GM12864 (cell line): Measurements from ENCODE around the gene STMN1.

Source experiments
- DNase-seq: peaks from one replicate; pipeline ENCODE4 v3.0.0-alpha.2; 2011; ENCODE audit warnings: low read depth
- H3K4me3 ChIP-seq: 2 replicates; pipeline ENCODE4 v1.5.1; 2011; ENCODE audit warnings: mild to moderate bottlenecking, low read depth, low read length, control low read depth
- TF ChIP-seq, protein P1 (sequence below): IDR thresholded peaks from 2 replicates; pipeline ENCODE4 v1.5.1; 2011; ENCODE audit warnings: low read depth, mild to moderate bottlenecking, moderate library complexity, low read length, control low read depth, inconsistent platforms; ENCODE audit errors: missing control alignments

Gene STMN1

DNA sequence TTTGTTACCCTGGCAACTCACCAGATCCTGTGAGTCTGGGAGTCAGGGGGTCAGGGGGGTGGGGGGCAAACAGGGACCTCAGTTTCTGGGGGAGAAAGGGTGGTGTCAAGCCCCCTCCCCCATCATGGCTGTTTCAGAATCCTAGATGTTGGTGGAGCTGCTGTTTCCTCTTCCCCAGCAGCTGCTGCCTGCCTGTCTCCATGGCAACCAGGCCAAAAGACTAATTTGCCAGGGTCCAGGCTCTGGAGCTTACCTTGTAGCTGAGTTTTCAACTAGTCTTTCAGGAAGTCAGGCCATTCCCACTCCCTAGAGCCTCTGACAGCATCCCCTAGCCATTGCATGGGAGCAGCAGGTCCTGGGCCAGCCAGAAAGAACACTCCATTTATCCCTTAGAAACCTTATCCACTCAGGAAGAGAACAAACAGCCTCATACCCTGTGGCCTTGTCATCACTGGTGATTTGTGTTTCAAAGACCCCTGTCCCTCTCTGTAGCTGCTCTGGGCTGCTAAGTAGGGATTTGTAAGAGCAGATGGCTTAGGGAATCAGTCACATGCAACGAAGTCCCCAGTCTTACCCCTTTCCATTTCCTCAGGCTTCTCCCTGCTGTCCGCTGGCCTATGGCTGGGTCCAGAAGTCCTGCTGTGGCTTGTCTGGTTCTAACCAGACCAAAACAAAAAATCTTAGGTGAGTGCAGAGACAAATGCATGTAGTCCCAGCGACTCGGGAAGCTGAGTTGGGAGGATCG is 21.5 kb upstream of the STMN1 start:
- no peak for DNase-seq
- no peak overlapping the region for H3K4me3 ChIP-seq
- TF ChIP-seq, protein P1, sequence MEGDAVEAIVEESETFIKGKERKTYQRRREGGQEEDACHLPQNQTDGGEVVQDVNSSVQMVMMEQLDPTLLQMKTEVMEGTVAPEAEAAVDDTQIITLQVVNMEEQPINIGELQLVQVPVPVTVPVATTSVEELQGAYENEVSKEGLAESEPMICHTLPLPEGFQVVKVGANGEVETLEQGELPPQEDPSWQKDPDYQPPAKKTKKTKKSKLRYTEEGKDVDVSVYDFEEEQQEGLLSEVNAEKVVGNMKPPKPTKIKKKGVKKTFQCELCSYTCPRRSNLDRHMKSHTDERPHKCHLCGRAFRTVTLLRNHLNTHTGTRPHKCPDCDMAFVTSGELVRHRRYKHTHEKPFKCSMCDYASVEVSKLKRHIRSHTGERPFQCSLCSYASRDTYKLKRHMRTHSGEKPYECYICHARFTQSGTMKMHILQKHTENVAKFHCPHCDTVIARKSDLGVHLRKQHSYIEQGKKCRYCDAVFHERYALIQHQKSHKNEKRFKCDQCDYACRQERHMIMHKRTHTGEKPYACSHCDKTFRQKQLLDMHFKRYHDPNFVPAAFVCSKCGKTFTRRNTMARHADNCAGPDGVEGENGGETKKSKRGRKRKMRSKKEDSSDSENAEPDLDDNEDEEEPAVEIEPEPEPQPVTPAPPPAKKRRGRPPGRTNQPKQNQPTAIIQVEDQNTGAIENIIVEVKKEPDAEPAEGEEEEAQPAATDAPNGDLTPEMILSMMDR, result no peak

DNA sequence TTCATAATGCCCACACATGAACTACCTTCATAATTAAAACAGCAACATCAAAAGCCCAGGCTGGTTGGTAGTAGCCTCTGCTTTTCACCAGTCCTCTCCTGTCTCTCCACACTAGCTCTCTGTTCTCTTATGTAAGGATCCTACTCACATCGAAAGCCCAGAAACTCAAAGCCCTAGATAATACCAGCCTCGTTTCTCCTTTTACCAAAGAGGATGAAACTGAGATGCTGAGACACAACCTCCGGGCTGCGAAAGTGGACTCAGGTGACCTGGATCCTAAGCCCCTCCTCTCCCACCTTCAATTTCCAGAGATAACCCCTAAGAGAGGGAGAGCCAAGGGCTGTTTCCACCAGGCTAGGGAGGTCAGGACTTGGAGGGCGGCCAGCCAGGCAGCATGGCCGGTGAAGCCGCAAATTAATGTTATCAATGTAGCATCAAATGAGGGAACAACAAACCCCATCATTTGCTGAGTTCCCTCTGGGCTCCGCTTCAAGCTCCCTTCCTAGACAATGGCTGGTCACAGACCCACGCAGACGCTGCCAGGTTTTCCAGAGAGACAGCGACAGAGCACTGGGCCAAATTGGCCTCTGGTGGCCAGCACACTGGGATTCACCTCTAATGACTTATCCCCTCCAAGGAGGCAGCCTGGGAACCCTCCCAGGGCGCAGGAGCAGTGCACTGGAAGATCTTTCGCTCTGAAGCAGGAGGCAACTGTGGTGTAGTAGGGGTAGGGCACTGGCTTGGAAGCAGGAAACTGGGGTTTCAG is 20.7 kb upstream of the STMN1 start:
- no peak for DNase-seq
- TF ChIP-seq, protein P1, result no peak
- H3K4me3 ChIP-seq, result no peak overlapping the region

DNA sequence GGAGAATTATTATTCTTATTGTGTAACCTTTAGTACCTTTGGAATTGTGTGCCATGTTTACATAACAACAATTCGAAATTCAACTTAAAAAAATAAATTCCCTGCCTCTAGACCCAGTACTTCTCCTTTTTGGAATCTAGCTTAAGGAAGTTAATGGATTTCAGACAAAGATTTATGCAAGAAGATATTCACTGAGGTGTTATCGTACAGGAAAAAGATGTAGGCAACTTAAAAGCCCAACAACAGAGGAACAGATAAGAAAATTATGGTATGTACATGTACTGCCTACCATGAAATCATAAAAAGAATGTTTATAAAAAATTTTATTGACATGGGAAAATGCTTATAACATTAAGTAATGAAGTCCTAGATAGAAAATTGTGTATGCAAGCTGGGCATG is 18.2 kb upstream of the STMN1 start:
- TF ChIP-seq, protein P1, result no peak
- DNase-seq, result no peak
- no peak overlapping the region for H3K4me3 ChIP-seq

DNA sequence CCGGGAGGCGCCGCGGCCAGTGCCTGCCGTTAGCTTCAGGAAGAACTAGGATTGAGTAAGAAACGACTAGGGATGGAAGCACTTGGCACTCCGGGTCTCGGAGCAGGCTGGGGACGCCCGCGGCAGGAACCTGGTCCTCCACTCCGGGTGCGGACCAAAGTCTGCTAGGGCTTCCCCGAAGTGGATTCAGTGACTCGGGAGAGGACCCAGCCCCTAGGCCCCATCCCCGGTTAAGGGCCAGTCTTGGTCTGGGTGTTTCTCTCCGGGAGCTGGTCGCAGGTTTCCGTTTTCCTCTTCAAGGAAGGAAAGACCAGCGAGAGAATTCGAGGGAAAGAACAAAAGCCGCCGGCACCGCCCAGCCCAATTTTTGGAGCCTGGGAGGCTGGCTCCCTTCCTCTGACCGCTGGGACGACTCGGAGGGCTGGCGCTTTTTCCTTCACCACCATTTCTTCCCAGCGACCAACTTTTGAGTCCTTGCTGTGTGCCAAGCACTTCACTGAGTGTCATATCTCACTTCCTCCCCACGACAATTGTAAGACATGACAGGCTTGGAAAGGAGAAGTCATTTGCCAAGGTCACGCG is 16.8 kb upstream of the STMN1 start:
- TF ChIP-seq, protein P1, result no peak
- peak overlapping the region; percentile 28; the same call in 1 of the 2 replicates for H3K4me3 ChIP-seq
- DNase-seq, result no peak

DNA sequence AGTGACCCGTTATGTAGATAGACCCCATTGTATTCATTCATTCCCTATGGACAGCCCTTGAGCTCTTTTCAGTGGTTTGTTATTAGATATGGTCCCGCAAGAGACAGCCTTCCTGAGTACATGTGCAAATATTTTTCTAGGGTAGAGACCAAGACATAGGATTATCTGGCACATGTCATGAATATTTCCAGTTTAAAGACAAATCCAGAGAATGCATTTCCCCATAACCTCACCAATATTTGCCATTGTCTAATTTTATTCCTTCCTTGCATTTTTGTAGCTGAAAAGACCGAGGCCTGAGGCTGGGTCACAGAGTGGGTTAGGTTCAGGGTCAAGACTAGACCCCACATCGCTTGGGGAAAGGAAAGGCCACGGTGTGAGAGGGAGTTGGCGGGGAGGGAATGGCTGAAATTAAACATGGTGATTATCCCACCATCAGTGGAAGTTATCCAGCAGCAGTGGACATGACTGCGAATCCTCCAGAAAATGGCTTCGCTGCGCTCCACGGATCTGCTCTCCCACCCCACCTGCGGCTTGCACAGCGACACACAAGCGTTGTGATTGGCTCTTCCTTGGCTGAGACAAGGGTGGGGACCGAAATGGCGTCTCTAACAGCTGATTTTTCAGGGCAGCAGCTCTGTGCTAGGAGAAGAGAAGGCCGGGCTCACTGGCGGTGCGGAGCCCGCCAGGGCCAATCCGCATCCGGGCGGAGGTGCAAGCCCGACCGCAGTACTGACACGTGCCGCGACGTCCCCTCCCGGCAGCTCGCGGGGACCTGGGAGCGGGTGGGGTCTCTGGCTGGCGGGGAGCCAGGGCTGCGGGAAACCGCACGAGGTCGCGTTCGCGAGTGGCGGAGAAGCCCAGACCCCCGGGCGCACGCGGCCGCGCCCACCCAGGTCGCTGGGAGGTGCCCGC is 16.1 kb upstream of the STMN1 start:
- peak overlapping the region; percentile 28; the same call in 1 of the 2 replicates for H3K4me3 ChIP-seq

DNA sequence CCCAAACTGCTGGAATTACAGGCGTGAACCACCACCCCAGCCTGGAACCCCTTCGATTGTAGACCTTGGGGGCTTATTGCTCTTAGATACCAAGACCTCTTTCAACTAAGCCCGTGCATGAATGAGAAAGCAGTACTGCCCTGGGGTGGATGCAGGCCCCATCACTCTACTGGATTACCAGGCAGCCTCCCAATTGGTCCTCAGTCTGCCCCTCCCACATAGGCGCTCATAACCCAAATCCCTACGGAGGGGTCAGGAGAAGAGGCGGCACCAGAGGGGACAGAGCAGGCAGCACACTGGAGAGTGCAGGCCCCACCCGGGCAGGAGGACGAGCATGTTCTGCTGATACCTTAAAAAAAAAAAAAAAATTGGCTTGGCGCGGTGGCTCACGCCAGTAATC is 12.4 kb upstream of the STMN1 start:
- DNase-seq, result no peak
- H3K4me3 ChIP-seq, result no peak overlapping the region
- TF ChIP-seq, protein P1, result no peak

More for the DNA sequence above, 16.1 kb upstream of the STMN1 start:
- TF ChIP-seq, protein P1, result no peak
- DNase-seq, result no peak
